ENCODE results near the gene TMEM109. TPM values are rescaled to one million over a fixed set of nuclear protein-coding genes. Genes with fewer than 3 reads are reported as not detected.

The TMEM109 gene
- total and polyA plus RNA-seq, 7 donors: 69.2 to 130 (median 72.5) TPM

- intact Hi-C loops (cut with DNase I): no loop called here
- TF ChIP-seq CTCF (IDR thresholded peaks at IDR 0.05): peak; percentile 45
- peak in 1 of 2 donors; percentile 46 for DNase-seq
- Histone ChIP-seq H3K9me3 (no peaks in the 10 kb centered on the region), H3K4me1 (no peaks in the 10 kb centered on the region), H3K27me3 (ENCODE audit: insufficient read depth in 3 of 3, low read length in 2 of 3) (no peaks in the 10 kb centered on the region), H3K27ac (no peak overlapping the region), H3K4me3 (no peak overlapping the region), H3K36me3 (ENCODE audit: insufficient read depth in 1 of 2, low read depth in 1 of 2) (peaks cover 0 to 46% of the 10 kb centered on the region in 2 donors)
- peak; percentile 76 to 88 (median 79) for ATAC-seq
- 61 to 68% (median 64%) methylated on average over 5 of the region's 5 CpGs for WGBS, 3 donors
Observed at GRCh38 chr11:60887556-60887955, 26.4 kb upstream of the TMEM109 start.

GRCh38 chr11:60889869-60890311 is 24.1 kb upstream of the TMEM109 start:
- intact Hi-C loops (cut with DNase I): loop anchor here in 1 of 2 donors (2.0 kb wide), 1 partner anchor 59 kb away; no protein-coding TSS in a partner anchor
- WGBS, 3 donors: 72 to 79% (median 74%) methylated on average over 6 of the region's 6 CpGs
- Histone ChIP-seq H3K27ac (no peak overlapping the region), H3K27me3 (ENCODE audit: insufficient read depth in 3 of 3, low read length in 2 of 3) (no peaks in the 10 kb centered on the region), H3K36me3 (ENCODE audit: insufficient read depth in 1 of 2, low read depth in 1 of 2) (peaks cover 0 to 63% of the 10 kb centered on the region in 2 donors), H3K4me1 (no peaks in the 10 kb centered on the region), H3K9me3 (no peaks in the 10 kb centered on the region), H3K4me3 (no peak overlapping the region)
- no peak for TF ChIP-seq CTCF (IDR thresholded peaks at IDR 0.05)
- no peak for ATAC-seq
- no peak for DNase-seq

GRCh38 chr11:60890696-60891095 is 23.3 kb upstream of the TMEM109 start:
- DNase-seq: no peak
- TF ChIP-seq CTCF (IDR thresholded peaks at IDR 0.05): no peak
- Histone ChIP-seq H3K9me3 (no peaks in the 10 kb centered on the region), H3K4me3 (no peak overlapping the region), H3K27me3 (ENCODE audit: insufficient read depth in 3 of 3, low read length in 2 of 3) (no peaks in the 10 kb centered on the region), H3K4me1 (no peaks in the 10 kb centered on the region), H3K27ac (no peak overlapping the region), H3K36me3 (ENCODE audit: insufficient read depth in 1 of 2, low read depth in 1 of 2) (peaks cover 3 to 72% of the 10 kb centered on the region in 2 donors)
- WGBS, 3 donors: 57 to 63% (median 61%) methylated on average over 4 to 5 of the region's 5 CpGs
- no peak for ATAC-seq
- intact Hi-C loops (cut with DNase I): no loop called here

- 79 to 94% (median 86%) methylated on average over 7 of the region's 7 CpGs for WGBS, 3 donors
- no peak overlapping the region for H3K27ac ChIP-seq
- peaks cover 3 to 77% of the 10 kb centered on the region in 2 donors for H3K36me3 ChIP-seq (ENCODE audit: insufficient read depth in 1 of 2, low read depth in 1 of 2)
- intact Hi-C loops (cut with DNase I): no loop called here
- H3K27me3 ChIP-seq (ENCODE audit: insufficient read depth in 3 of 3, low read length in 2 of 3): no peaks in the 10 kb centered on the region
- TF ChIP-seq CTCF (IDR thresholded peaks at IDR 0.05): no peak
- DNase-seq (no peak), ATAC-seq (no peak)
- no peaks in the 10 kb centered on the region for H3K4me1 ChIP-seq
- no peak overlapping the region for H3K4me3 ChIP-seq
- no peaks in the 10 kb centered on the region for H3K9me3 ChIP-seq
Observed at GRCh38 chr11:60891103-60891741, 22.7 kb upstream of the TMEM109 start.

Measured in psoas muscle (tissue), 8 donors.